A549 (cell line): ENCODE data around the gene BBX. TPM values are rescaled to one million over a fixed set of nuclear protein-coding genes. Genes with fewer than 3 reads are reported as not detected.

Source experiments
- ATAC-seq, 2 experiments: fragments of 200-7000 bp in 1 of 2; fragments of >200 bp in 1 of 2; cut with Nextera tagmentation in 1 of 2; cut with Tn5 transposase in 1 of 2; 3 replicates each; pipeline versions ENCODE4 v1.8.0 to v1.9.1; 2018 to 2020; ENCODE audit warnings: mild to moderate bottlenecking in 1 of 2, moderate library complexity in 1 of 2
- CTCF ChIA-PET: fragments of 300-600 bp; sonication (Branson Sonifier 250); formaldehyde crosslinking; extraction: SDS; loops from one replicate; lab custom pipeline; 2021; ENCODE audit warnings: antibody characterized with exemption, inconsistent platforms; lab: Yijun Ruan, JAX
- POLR2A ChIA-PET: fragments of 350-600 bp; formaldehyde crosslinking; extraction: SDS; loops from one replicate; lab custom pipeline; 2021; ENCODE audit warnings: antibody characterized with exemption, inconsistent platforms; lab: Yijun Ruan, JAX
- DNase-seq, 2 experiments: peaks; one replicate each; pipeline versions ENCODE4 v3.0.0 to v3.0.0-alpha.2; 2011 to 2016; ENCODE audit warnings: low read depth in 1 of 2, low spot score in 1 of 2
- FAIRE-seq: peaks from 2 replicates; lab custom pipeline; 2011; peaks lifted over from hg19 to GRCh38; lab: Jason Lieb, UNC
- H3K27ac ChIP-seq, 2 experiments: fragments of >200 bp; sonication (Bioruptor Twin); formaldehyde crosslinking; 3 replicates each; pipeline ENCODE4 v1.5.1; 2016 to 2017
- H3K4me1 ChIP-seq: fragments of >200 bp; sonication (Bioruptor Twin); formaldehyde crosslinking; 3 replicates; pipeline ENCODE4 v1.6.1; 2016
- H3K4me2 ChIP-seq: fragments of >200 bp; sonication (Bioruptor Twin); formaldehyde crosslinking; 3 replicates; pipeline ENCODE4 v1.6.1; 2016
- H3K4me3 ChIP-seq: fragments of >200 bp; sonication (Bioruptor Twin); formaldehyde crosslinking; 3 replicates; pipeline ENCODE4 v1.5.1; 2016
- H3K9me3 ChIP-seq: fragments of >200 bp; sonication (Bioruptor Twin); formaldehyde crosslinking; 3 replicates; pipeline ENCODE4 v1.6.1; 2016
- ATOH8 ChIP-seq: fragments of 250-450 bp; sonication (Bioruptor Pico); IDR thresholded peaks from 2 replicates; pipeline ENCODE4 v1.5.0; 2020; ENCODE audit warnings: low read depth, mild to moderate bottlenecking, moderate library complexity
- CHD2 ChIP-seq: fragments of 150-350 bp; IDR thresholded peaks from 2 replicates; pipeline ENCODE4 v1.6.1; 2014; ENCODE audit warnings: low read length; ENCODE audit not compliant: partially characterized antibody
- HEYL ChIP-seq: fragments of 250-450 bp; sonication (Bioruptor Pico); IDR thresholded peaks from 2 replicates; pipeline ENCODE4 v1.8.0; 2021; ENCODE audit warnings: mild to moderate bottlenecking, moderate library complexity
- HOXB13 ChIP-seq: fragments of 250-450 bp; sonication (Bioruptor Pico); IDR thresholded peaks from 2 replicates; pipeline ENCODE4 v1.5.0; 2020; ENCODE audit warnings: low read depth, mild to moderate bottlenecking, moderate library complexity
- JUN ChIP-seq, 2 experiments: fragments of >200 bp; sonication (Bioruptor Twin); formaldehyde crosslinking; IDR thresholded peaks; 2 replicates in 1 of 2; 3 replicates in 1 of 2; pipeline ENCODE4 v1.6.1; 2016 to 2017
- JUNB ChIP-seq: fragments of >200 bp; sonication (Bioruptor Twin); formaldehyde crosslinking; IDR thresholded peaks from 2 replicates; pipeline ENCODE4 v1.6.1; 2016
- KDM1A ChIP-seq: fragments of 200-600 bp; sonication (generic); IDR thresholded peaks from 2 replicates; pipeline ENCODE4 v1.6.1; 2016; ENCODE audit warnings: low read depth, mild to moderate bottlenecking
- MAFK ChIP-seq: fragments of 450-650 bp; IDR thresholded peaks from 2 replicates; pipeline ENCODE4 v1.6.1; 2014; ENCODE audit not compliant: partially characterized antibody
- MAX ChIP-seq: IDR thresholded peaks from 2 replicates; pipeline ENCODE4 v1.6.1; 2012
- MAZ ChIP-seq: fragments of 150-350 bp; IDR thresholded peaks from 2 replicates; pipeline ENCODE4 v1.6.1; 2014; ENCODE audit warnings: antibody characterized with exemption, low read depth, low read length, borderline replicate concordance
- NPAS2 ChIP-seq: fragments of 250-450 bp; sonication (Bioruptor Pico); IDR thresholded peaks from 2 replicates; pipeline ENCODE4 v1.8.0; 2022; ENCODE audit warnings: mild to moderate bottlenecking, moderate library complexity, borderline replicate concordance
- NR3C1 ChIP-seq: fragments of >200 bp; sonication (Bioruptor Twin); formaldehyde crosslinking; IDR thresholded peaks from 3 replicates; pipeline ENCODE4 v1.6.1; 2017
- PHF8 ChIP-seq: fragments of 200-600 bp; sonication (generic); IDR thresholded peaks from 2 replicates; pipeline ENCODE4 v1.6.1; 2016; ENCODE audit warnings: low read depth, mild to moderate bottlenecking, antibody characterized with exemption, moderate library complexity, borderline replicate concordance
- POLR2A ChIP-seq: IDR thresholded peaks from 2 replicates; pipeline ENCODE4 v1.6.1; 2012; ENCODE audit warnings: mild to moderate bottlenecking, low read length
- POLR2AphosphoS2 ChIP-seq: conservative IDR thresholded peaks from 2 replicates; pipeline ENCODE4 v1.6.1; 2012; ENCODE audit warnings: low read length, improper control_type of control experiment, inconsistent platforms
- RARB ChIP-seq: fragments of 250-450 bp; sonication (Bioruptor Pico); IDR thresholded peaks from 2 replicates; pipeline ENCODE4 v1.8.0; 2021; ENCODE audit warnings: mild to moderate bottlenecking, moderate library complexity
- RCOR1 ChIP-seq: fragments of 150-350 bp; IDR thresholded peaks from 2 replicates; pipeline ENCODE4 v1.6.1; 2014; ENCODE audit warnings: antibody characterized with exemption, low read length, low read depth
- RNF2 ChIP-seq: fragments of 200-600 bp; sonication (generic); IDR thresholded peaks from 2 replicates; pipeline ENCODE4 v1.6.1; 2016; ENCODE audit warnings: low read depth, mild to moderate bottlenecking, antibody characterized with exemption, moderate library complexity, borderline replicate concordance
- SMC3 ChIP-seq: fragments of >200 bp; sonication (Bioruptor Twin); formaldehyde crosslinking; IDR thresholded peaks from 3 replicates; pipeline ENCODE4 v1.6.1; 2018; ENCODE audit warnings: inconsistent platforms
- TFCP2L1 ChIP-seq: fragments of 250-450 bp; sonication (Bioruptor Pico); IDR thresholded peaks from 2 replicates; pipeline ENCODE4 v1.5.0; 2021; ENCODE audit warnings: mild to moderate bottlenecking
- TP53 ChIP-seq: fragments of 250-450 bp; sonication (Bioruptor Pico); IDR thresholded peaks from 2 replicates; pipeline ENCODE4 v1.5.0; 2021; ENCODE audit warnings: mild to moderate bottlenecking, moderate library complexity
- USF2 ChIP-seq: fragments of 450-650 bp; IDR thresholded peaks from 2 replicates; pipeline ENCODE4 v1.6.1; 2014; ENCODE audit warnings: antibody characterized with exemption
- ZNF302 ChIP-seq: fragments of 250-450 bp; sonication (Bioruptor Pico); IDR thresholded peaks from 2 replicates; pipeline ENCODE4 v1.9.0; 2021; ENCODE audit warnings: inconsistent platforms, mild to moderate bottlenecking, moderate library complexity
- ZSCAN20 ChIP-seq: fragments of 250-450 bp; sonication (Bioruptor Pico); IDR thresholded peaks from 2 replicates; pipeline ENCODE4 v1.8.0; 2022; ENCODE audit warnings: mild to moderate bottlenecking, moderate library complexity
- WGBS: methylation state at CpG from one replicate; pipeline ENCODE4 v1.1.6; 2017; ENCODE audit errors: missing lambda C conversion rate; 5-methylcytosine and 5-hydroxymethylcytosine counted together
- polyA plus RNA-seq, 4 experiments: library from polyadenylated mRNA; depleted of rRNA in 3 of 4; stranded (reverse); fragments of >200 nt; fragmentation: RNase III in 1 of 4; extraction: RNeasy Plus Mini Kit Qiagen cat#74134 plus additional on column Dnase treatment in 1 of 4; gene quantifications; 2 replicates in 3 of 4; 3 replicates in 1 of 4; pipeline ENCODE4 v1.2.3, GENCODE V29; 2011 to 2017
- TF ChIP-seq, protein P1 (sequence below): IDR thresholded peaks from 2 replicates; pipeline ENCODE4 v1.6.1; 2012; ENCODE audit warnings: low read depth, borderline replicate concordance
- TF ChIP-seq, protein P2 (sequence below): fragments of 250-450 bp; sonication (Bioruptor Pico); IDR thresholded peaks from 2 replicates; pipeline ENCODE4 v1.5.0; 2021; ENCODE audit warnings: mild to moderate bottlenecking, moderate library complexity, borderline replicate concordance

Gene BBX
- polyA plus RNA-seq, 2 of the 4 experiments (the other 2 are of a cell fraction), result 16.7 to 62.8 TPM

DNA sequence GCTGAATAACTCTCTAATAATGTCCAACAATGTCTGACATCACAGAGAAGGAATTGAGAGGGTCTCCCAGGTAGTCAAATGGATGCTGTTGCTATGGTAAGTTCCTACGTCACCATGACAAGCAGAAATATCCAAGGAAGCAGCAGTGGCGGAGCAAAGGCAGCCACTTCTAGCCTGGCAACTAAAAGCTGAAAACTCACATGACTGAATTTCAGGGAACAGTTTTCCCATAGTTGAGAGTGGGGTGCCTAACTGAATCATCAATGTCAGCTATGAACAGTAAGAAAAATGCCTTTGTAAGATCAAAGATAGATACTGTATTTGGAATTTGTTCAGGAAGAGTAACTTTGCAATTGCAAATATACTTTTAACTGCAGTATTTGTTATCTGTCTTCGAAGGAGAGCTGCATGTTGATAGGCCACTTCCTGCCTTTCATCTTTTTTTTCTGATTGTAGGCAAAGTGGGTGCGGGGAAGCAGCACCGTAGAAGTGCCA is 161.7 kb downstream of the BBX start:
- ChIA-PET CTCF (interaction anchor here (1.3 to 2.5 kb wide), 2 partner anchors 9 to 89 kb away, joined by 3 to 11 read pairs; no protein-coding TSS in a partner anchor), POLR2A (no interaction called here)
- ATAC-seq (no peak), DNase-seq (peak in 1 of 2 experiments; percentile 14), FAIRE-seq (no peak)
- H3K4me2 ChIP-seq, result no peak overlapping the region
- no peak overlapping the region for H3K27ac ChIP-seq
- peaks cover 14% of the 10 kb centered on the region; the same call in 2 of the 3 replicates for H3K4me1 ChIP-seq
- no peak for TF ChIP-seq RARB (CRISPR knock-in tag)
- TF ChIP-seq RCOR1, result no peak
- no peak for TF ChIP-seq TP53 (CRISPR knock-in tag)
- TF ChIP-seq, protein P1, sequence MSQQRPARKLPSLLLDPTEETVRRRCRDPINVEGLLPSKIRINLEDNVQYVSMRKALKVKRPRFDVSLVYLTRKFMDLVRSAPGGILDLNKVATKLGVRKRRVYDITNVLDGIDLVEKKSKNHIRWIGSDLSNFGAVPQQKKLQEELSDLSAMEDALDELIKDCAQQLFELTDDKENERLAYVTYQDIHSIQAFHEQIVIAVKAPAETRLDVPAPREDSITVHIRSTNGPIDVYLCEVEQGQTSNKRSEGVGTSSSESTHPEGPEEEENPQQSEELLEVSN, result no peak
- no peak for TF ChIP-seq NR3C1
- TF ChIP-seq ZNF302 (CRISPR knock-in tag), result no peak
- no peak for TF ChIP-seq ZSCAN20
- TF ChIP-seq, protein P2, sequence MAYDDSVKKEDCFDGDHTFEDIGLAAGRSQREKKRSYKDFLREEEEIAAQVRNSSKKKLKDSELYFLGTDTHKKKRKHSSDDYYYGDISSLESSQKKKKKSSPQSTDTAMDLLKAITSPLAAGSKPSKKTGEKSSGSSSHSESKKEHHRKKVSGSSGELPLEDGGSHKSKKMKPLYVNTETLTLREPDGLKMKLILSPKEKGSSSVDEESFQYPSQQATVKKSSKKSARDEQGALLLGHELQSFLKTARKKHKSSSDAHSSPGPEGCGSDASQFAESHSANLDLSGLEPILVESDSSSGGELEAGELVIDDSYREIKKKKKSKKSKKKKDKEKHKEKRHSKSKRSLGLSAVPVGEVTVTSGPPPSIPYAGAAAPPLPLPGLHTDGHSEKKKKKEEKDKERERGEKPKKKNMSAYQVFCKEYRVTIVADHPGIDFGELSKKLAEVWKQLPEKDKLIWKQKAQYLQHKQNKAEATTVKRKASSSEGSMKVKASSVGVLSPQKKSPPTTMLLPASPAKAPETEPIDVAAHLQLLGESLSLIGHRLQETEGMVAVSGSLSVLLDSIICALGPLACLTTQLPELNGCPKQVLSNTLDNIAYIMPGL (CRISPR knock-in tag), result no peak
- TF ChIP-seq MAFK, result no peak
- TF ChIP-seq POLR2AphosphoS2, result no peak
- TF ChIP-seq MAZ, result no peak
- no peak for TF ChIP-seq KDM1A
- TF ChIP-seq PHF8, result no peak
- no peak for TF ChIP-seq TFCP2L1 (CRISPR knock-in tag)
- H3K4me3 ChIP-seq, result no peak overlapping the region
- 79% methylated on average over 5 of the region's 5 CpGs for WGBS
- no peaks in the 10 kb centered on the region for H3K9me3 ChIP-seq

DNA sequence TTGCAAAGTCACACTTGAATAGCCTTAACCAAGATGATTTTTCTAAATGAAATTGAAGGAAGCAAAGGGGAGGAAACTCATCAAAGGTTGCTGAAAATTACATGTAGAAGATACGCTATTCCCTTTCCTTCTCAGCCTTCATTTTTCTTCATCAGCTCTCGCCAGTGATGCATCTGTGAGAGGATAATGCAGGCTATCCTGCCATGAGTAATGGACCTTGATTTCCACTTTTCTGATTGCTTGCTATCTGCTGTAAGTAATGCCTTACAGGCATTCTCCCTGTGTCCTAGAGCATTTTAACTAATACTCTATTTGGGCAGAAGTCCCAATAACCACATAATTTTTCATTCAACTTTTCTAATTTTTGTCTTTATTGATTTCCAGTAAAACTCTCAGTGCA is 162.6 kb downstream of the BBX start:
- POLR2A ChIA-PET, result no interaction called here
- Histone ChIP-seq H3K4me2 (no peak overlapping the region), H3K9me3 (no peaks in the 10 kb centered on the region), H3K4me3 (no peak overlapping the region), H3K27ac (no peak overlapping the region), H3K4me1 (peaks cover 19% of the 10 kb centered on the region; the same call in 2 of the 3 replicates)
- 97% methylated on average over 2 of the region's 2 CpGs for WGBS
- TF ChIP-seq MAX (no peak), JUNB (no peak)
- FAIRE-seq, result no peak
- DNase-seq, result no peak
- CTCF ChIA-PET, result interaction anchor here (2.5 kb wide), 1 partner anchor 10 kb away, joined by 11 read pairs; no protein-coding TSS in a partner anchor
- no peak for ATAC-seq

DNA sequence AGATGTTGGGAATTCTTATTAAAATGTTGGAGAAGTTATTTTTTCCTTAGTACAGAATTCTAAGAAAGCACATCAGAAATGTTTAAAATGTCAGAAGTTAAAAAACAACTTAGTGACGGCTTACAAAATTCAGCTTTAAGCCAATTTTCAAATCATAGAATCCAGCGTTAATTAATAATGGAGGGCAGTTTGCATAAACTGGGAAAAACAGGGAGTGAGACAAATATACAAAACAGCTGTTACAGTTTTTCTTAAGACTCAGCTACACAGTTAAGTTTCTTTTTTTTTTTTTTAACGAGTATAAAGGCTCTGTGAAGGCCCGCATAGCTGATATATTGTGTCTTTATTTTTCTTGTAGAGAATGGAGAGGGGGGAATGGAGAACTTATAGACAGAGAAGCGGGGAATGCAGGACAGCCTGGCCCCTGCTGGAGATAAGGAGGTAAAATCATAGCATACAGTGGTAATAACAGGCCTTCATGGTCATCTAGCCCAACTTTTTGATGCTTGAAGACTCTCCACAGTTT is 164.4 kb downstream of the BBX start:
- no peak for ATAC-seq
- H3K4me2 ChIP-seq, result no peak overlapping the region
- no peak for DNase-seq
- no peak for TF ChIP-seq POLR2A
- no peak for TF ChIP-seq HOXB13 (CRISPR knock-in tag)
- no peak for TF ChIP-seq SMC3
- TF ChIP-seq NPAS2 (CRISPR knock-in tag), result no peak
- no peak for TF ChIP-seq HEYL
- no peak for TF ChIP-seq RNF2
- TF ChIP-seq RCOR1, result no peak
- TF ChIP-seq, protein P2 (CRISPR knock-in tag), result no peak
- no peak for TF ChIP-seq ATOH8 (CRISPR knock-in tag)
- TF ChIP-seq USF2, result no peak
- no peak for TF ChIP-seq JUNB
- no peak for TF ChIP-seq ZSCAN20
- TF ChIP-seq KDM1A, result no peak
- TF ChIP-seq MAFK, result no peak
- no peak for TF ChIP-seq CHD2
- no peak for TF ChIP-seq JUN (IDR thresholded peaks at IDR 0.05)
- no peak for TF ChIP-seq POLR2AphosphoS2
- whole genome bisulfite sequencing, result 94% methylated on average over 5 of the region's 5 CpGs
- H3K27ac ChIP-seq, result no peak overlapping the region
- FAIRE-seq, result no peak
- H3K4me3 ChIP-seq, result no peak overlapping the region
- peaks cover 19% of the 10 kb centered on the region; the same call in 2 of the 3 replicates for H3K4me1 ChIP-seq
- POLR2A ChIA-PET, result no interaction called here
- CTCF ChIA-PET, result interaction anchor here (1.2 to 4.2 kb wide), 3 partner anchors 11 to 56 kb away, joined by 3 to 21 read pairs (median 3); no protein-coding TSS in a partner anchor
- H3K9me3 ChIP-seq, result no peaks in the 10 kb centered on the region
